HepG2 (cell line): Measurements from ENCODE around the gene SORL1-AS1.

Source experiments
- ATAC-seq: fragments of 200-7000 bp; cut with Tn5 transposase; 3 replicates; pipeline ENCODE4 v1.9.1; 2020; ENCODE audit warnings: mild to moderate bottlenecking, moderate library complexity
- BruUV-seq: library from RNA; stranded (reverse); fragments of 400-500 nt; replicated peaks from 2 replicates; lab custom pipeline; 2021; lab: Mats Ljungman, UMichigan
- CTCF ChIA-PET: fragments of 300-600 bp; formaldehyde crosslinking; extraction: SDS; loops from one replicate; lab custom pipeline; 2021; ENCODE audit warnings: low total read pairs, inconsistent platforms, low intra/inter-chr PET ratio; lab: Yijun Ruan, JAX
- POLR2A ChIA-PET: fragments of 350-600 bp; sonication (Branson Sonifier 250); formaldehyde crosslinking; loops from one replicate; lab custom pipeline; 2020; ENCODE audit warnings: antibody characterized with exemption, inconsistent platforms; lab: Yijun Ruan, JAX
- DNase-seq: peaks from one replicate; pipeline ENCODE4 v3.0.0-alpha.2; 2015; ENCODE audit warnings: low spot score
- FAIRE-seq: peaks from 3 replicates; lab custom pipeline; 2011; peaks lifted over from hg19 to GRCh38; lab: Jason Lieb, UNC
- H2AFZ ChIP-seq: one replicate; pipeline ENCODE4 v1.6.1; 2011; ENCODE audit warnings: low read length, inconsistent platforms
- H3K27ac ChIP-seq: fragments of 300-600 bp; 3 replicates; pipeline ENCODE4 v1.8.0; 2011; ENCODE audit warnings: mixed run types, mild to moderate bottlenecking, mixed read lengths, low read length, inconsistent platforms; ENCODE audit not compliant: insufficient read depth; ENCODE audit errors: extremely low read length
- H3K27me3 ChIP-seq, 2 experiments: fragments of 200-600 bp in 1 of 2; 2 replicates in 1 of 2; 3 replicates in 1 of 2; pipeline versions ENCODE4 v1.6.0 to v1.8.0; 2011; ENCODE audit warnings: low read length in 2 of 2, mild to moderate bottlenecking in 2 of 2, moderate library complexity in 2 of 2, inconsistent platforms in 1 of 2; ENCODE audit not compliant: insufficient read depth in 2 of 2, control insufficient read depth in 1 of 2
- H3K36me3 ChIP-seq, 2 experiments: fragments of 200-600 bp in 1 of 2; replicated peaks in 1 of 2; 2 replicates in 1 of 2; 3 replicates in 1 of 2; pipeline versions ENCODE4 v1.5.1 to v1.8.0; 2011; ENCODE audit warnings: low read length in 2 of 2, inconsistent platforms in 1 of 2; ENCODE audit not compliant: insufficient read depth in 2 of 2, control insufficient read depth in 1 of 2
- H3K4me1 ChIP-seq: 2 replicates; pipeline ENCODE4 v1.5.1; 2012; ENCODE audit warnings: low read length, inconsistent platforms; ENCODE audit not compliant: insufficient read depth
- H3K4me2 ChIP-seq: 2 replicates; pipeline ENCODE4 v1.6.0; 2011; ENCODE audit warnings: low read depth, low read length, inconsistent platforms
- H3K4me3 ChIP-seq, 3 experiments: fragments of 200-600 bp in 1 of 3; sonication (generic), shearing (Covaris generic) in 1 of 3; replicated peaks in 1 of 3; 2 replicates each; pipeline ENCODE4 v1.5.1; 2011 to 2016; ENCODE audit warnings: low read length in 3 of 3, inconsistent platforms in 2 of 3, low read depth in 2 of 3, mild to moderate bottlenecking in 2 of 3, control low read depth in 1 of 3, mixed read lengths in 1 of 3; ENCODE audit not compliant: insufficient read depth in 1 of 3
- H3K79me2 ChIP-seq: one replicate; pipeline ENCODE4 v1.6.1; 2011; ENCODE audit warnings: low read length, inconsistent platforms; ENCODE audit not compliant: insufficient read depth
- H3K9ac ChIP-seq: 2 replicates; pipeline ENCODE4 v1.6.0; 2011; ENCODE audit warnings: mild to moderate bottlenecking, low read depth, low read length, inconsistent platforms; ENCODE audit not compliant: insufficient read depth
- H3K9me3 ChIP-seq: 2 replicates; pipeline ENCODE4 v1.5.1; 2012; ENCODE audit warnings: mild to moderate bottlenecking, low read length
- H4K20me1 ChIP-seq: 2 replicates; pipeline ENCODE4 v1.6.0; 2011; ENCODE audit warnings: inconsistent platforms, mild to moderate bottlenecking, low read length, moderate library complexity; ENCODE audit not compliant: insufficient read depth
- AGO2 ChIP-seq: fragments of 200-400 bp; formaldehyde crosslinking; optimal IDR thresholded peaks from 2 replicates; pipeline ENCODE3; 2017; ENCODE audit warnings: mild to moderate bottlenecking, low read depth, low read length, moderate library complexity
- MIXL1 ChIP-seq: IDR thresholded peaks from 2 replicates; pipeline ENCODE4 v1.6.1; 2016
- NFATC3 ChIP-seq: sonication (generic); formaldehyde crosslinking; IDR thresholded peaks from 2 replicates; pipeline ENCODE4 v1.5.1; 2020; ENCODE audit warnings: mild to moderate bottlenecking, missing genetic modification reagents
- STAT5B ChIP-seq: sonication (generic); formaldehyde crosslinking; IDR thresholded peaks from 2 replicates; pipeline ENCODE4 v1.4.0; 2020; ENCODE audit warnings: missing genetic modification reagents
- ZNF101 ChIP-seq: sonication (generic); formaldehyde crosslinking; IDR thresholded peaks from 2 replicates; pipeline ENCODE4 v1.4.0; 2020; ENCODE audit warnings: mild to moderate bottlenecking, low read depth, missing genetic modification reagents, borderline replicate concordance
- ZNF598 ChIP-seq: sonication (generic); formaldehyde crosslinking; IDR thresholded peaks from 2 replicates; pipeline ENCODE4 v1.5.1; 2020; ENCODE audit warnings: mild to moderate bottlenecking, missing genetic modification reagents, borderline replicate concordance
- ZNF670 ChIP-seq: sonication (generic); formaldehyde crosslinking; IDR thresholded peaks from 2 replicates; pipeline ENCODE4 v1.8.0; 2022; ENCODE audit warnings: mild to moderate bottlenecking, missing genetic modification reagents, borderline replicate concordance
- ZSCAN29 ChIP-seq: sonication (generic); formaldehyde crosslinking; conservative IDR thresholded peaks from 2 replicates; pipeline ENCODE4 v1.4.0; 2020; ENCODE audit warnings: mild to moderate bottlenecking, missing genetic modification reagents
- ZSCAN9 ChIP-seq: IDR thresholded peaks from 2 replicates; pipeline ENCODE4 v1.6.1; 2016; ENCODE audit warnings: borderline replicate concordance
- WGBS: methylation state at CpG from one replicate; pipeline ENCODE4 v1.1.6; 2017; ENCODE audit warnings: low lambda C conversion rate; 5-methylcytosine and 5-hydroxymethylcytosine counted together
- in situ Hi-C: cut with HindIII; loops from 2 replicates; pipeline ENCODE4 v1.10.0; 2017; ENCODE audit warnings: low pct_unique_long_range_greater_than_20kb; ENCODE audit not compliant: extremely low pct_ligation_motif_present
- intact Hi-C: fragments of 100-400 bp; cut with micrococcal nuclease; formaldehyde crosslinking; loops from one replicate; pipeline ENCODE4 v1.10.0; 2022; ENCODE audit not compliant: unreplicated experiment
- TF ChIP-seq, protein P1 (sequence below): sonication (generic); formaldehyde crosslinking; IDR thresholded peaks from 2 replicates; pipeline ENCODE4 v1.4.0; 2020; ENCODE audit warnings: mild to moderate bottlenecking, missing genetic modification reagents
- TF ChIP-seq, protein P2 (sequence below), 2 experiments: sonication (generic) in 1 of 2; formaldehyde crosslinking in 1 of 2; IDR thresholded peaks; 2 replicates each; pipeline versions ENCODE4 v1.6.1 to v1.9.0; 2014 to 2022; ENCODE audit warnings: antibody characterized with exemption in 1 of 2, borderline replicate concordance in 1 of 2, inconsistent platforms in 1 of 2, low read depth in 1 of 2, missing genetic modification reagents in 1 of 2
- TF ChIP-seq, protein P3 (sequence below): sonication (generic); formaldehyde crosslinking; IDR thresholded peaks from 2 replicates; pipeline ENCODE4 v1.8.1; 2023; ENCODE audit warnings: mild to moderate bottlenecking, inconsistent platforms, moderate library complexity, missing genetic modification reagents, borderline replicate concordance

Gene SORL1-AS1

DNA sequence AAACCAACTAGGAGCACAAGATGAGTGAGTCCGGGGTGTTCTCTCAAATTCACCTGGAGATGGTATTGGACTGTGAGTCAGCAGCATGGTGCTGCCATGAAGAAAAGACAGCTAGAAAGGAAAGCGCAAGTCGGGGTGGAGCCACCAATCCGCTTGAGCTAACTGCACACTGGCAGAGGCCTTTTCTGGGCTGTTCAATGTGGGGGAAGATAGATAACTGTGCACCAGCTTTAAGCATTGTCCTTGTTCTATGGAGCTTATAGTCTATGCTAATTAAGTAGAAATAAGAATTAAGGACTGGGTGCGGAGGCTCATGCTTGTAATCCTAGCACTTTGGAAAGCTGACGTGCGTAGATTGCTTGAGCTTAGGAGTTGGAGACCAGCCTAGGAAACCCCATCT, 21.9 kb upstream of the SORL1-AS1 start:
- peaks cover 40% of the 10 kb centered on the region; the same call in 1 of the 2 replicates for H4K20me1 ChIP-seq
- no peak overlapping the region for H3K9ac ChIP-seq
- peaks cover 42% of the 10 kb centered on the region for H3K4me1 ChIP-seq
- 97% methylated on average over 7 of the region's 7 CpGs for WGBS
- ATAC-seq, result no peak
- H3K4me2 ChIP-seq, result no peak overlapping the region
- no peak for TF ChIP-seq MIXL1 (CRISPR knock-in tag)
- no peak for TF ChIP-seq ZSCAN9
- TF ChIP-seq NFATC3, result no peak
- TF ChIP-seq, protein P1, sequence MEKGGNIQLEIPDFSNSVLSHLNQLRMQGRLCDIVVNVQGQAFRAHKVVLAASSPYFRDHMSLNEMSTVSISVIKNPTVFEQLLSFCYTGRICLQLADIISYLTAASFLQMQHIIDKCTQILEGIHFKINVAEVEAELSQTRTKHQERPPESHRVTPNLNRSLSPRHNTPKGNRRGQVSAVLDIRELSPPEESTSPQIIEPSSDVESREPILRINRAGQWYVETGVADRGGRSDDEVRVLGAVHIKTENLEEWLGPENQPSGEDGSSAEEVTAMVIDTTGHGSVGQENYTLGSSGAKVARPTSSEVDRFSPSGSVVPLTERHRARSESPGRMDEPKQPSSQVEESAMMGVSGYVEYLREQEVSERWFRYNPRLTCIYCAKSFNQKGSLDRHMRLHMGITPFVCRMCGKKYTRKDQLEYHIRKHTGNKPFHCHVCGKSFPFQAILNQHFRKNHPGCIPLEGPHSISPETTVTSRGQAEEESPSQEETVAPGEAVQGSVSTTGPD (CRISPR knock-in tag), result no peak
- TF ChIP-seq, protein P2, sequence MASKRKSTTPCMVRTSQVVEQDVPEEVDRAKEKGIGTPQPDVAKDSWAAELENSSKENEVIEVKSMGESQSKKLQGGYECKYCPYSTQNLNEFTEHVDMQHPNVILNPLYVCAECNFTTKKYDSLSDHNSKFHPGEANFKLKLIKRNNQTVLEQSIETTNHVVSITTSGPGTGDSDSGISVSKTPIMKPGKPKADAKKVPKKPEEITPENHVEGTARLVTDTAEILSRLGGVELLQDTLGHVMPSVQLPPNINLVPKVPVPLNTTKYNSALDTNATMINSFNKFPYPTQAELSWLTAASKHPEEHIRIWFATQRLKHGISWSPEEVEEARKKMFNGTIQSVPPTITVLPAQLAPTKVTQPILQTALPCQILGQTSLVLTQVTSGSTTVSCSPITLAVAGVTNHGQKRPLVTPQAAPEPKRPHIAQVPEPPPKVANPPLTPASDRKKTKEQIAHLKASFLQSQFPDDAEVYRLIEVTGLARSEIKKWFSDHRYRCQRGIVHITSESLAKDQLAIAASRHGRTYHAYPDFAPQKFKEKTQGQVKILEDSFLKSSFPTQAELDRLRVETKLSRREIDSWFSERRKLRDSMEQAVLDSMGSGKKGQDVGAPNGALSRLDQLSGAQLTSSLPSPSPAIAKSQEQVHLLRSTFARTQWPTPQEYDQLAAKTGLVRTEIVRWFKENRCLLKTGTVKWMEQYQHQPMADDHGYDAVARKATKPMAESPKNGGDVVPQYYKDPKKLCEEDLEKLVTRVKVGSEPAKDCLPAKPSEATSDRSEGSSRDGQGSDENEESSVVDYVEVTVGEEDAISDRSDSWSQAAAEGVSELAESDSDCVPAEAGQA (IDR thresholded peaks at IDR 0.05; ENCODE audit: low read depth), result no peak
- TF ChIP-seq, protein P2 (CRISPR knock-in tag; IDR thresholded peaks at IDR 0.05; ENCODE audit: borderline replicate concordance), result no peak
- TF ChIP-seq ZSCAN29 (CRISPR knock-in tag), result no peak
- no peak for TF ChIP-seq ZNF598 (CRISPR knock-in tag)
- TF ChIP-seq AGO2, result no peak
- no peak for TF ChIP-seq STAT5B
- TF ChIP-seq, protein P3, sequence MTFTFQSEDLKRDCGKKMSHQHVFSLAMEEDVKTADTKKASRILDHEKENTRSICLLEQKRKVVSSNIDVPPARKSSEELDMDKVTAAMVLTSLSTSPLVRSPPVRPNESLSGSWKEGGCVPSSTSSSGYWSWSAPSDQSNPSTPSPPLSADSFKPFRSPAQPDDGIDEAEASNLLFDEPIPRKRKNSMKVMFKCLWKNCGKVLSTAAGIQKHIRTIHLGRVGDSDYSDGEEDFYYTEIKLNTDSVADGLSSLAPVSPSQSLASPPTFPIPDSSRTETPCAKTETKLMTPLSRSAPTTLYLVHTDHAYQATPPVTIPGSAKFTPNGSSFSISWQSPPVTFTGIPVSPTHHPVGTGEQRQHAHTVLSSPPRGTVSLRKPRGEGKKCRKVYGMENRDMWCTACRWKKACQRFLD (CRISPR knock-in tag), result no peak
- no peak for TF ChIP-seq ZNF670 (CRISPR knock-in tag)
- TF ChIP-seq ZNF101 (CRISPR knock-in tag), result no peak
- ChIA-PET CTCF (no interaction called here), POLR2A (interaction anchor here (1.8 kb wide), 1 partner anchor 15 kb away, joined by 11 read pairs; no protein-coding TSS in a partner anchor)
- no peak overlapping the region for H3K4me3 ChIP-seq
- H3K36me3 ChIP-seq, result peaks cover 38 to 64% of the 10 kb centered on the region in 2 experiments
- peaks cover 29% of the 10 kb centered on the region for H3K79me2 ChIP-seq
- no peak overlapping the region for H2AFZ ChIP-seq
- H3K9me3 ChIP-seq, result no peaks in the 10 kb centered on the region
- no TSS peak for BruUV-seq
- in situ Hi-C loops, result no loop called here
- H3K27ac ChIP-seq, result no peak overlapping the region
- no peaks in the 10 kb centered on the region for H3K27me3 ChIP-seq
- DNase-seq, result no peak
- intact Hi-C loops, result no loop called here
- FAIRE-seq, result no peak
